Subcutaneous adipose tissue (tissue), 4 donors: ENCODE measurements around the gene ZDHHC13. TPM values are rescaled to one million over a fixed set of nuclear protein-coding genes. Genes with fewer than 3 reads are reported as not detected.

ENCODE experiments used
- CTCF ChIP-seq: fragments of 450-650 bp; IDR thresholded peaks from one replicate; pipeline ENCODE4 v1.5.1; 2016; ENCODE audit warnings: low read depth, mild to moderate bottlenecking, control low read depth, antibody characterized with exemption, moderate library complexity
- total RNA-seq, 4 donors: library from RNA; depleted of rRNA; stranded (reverse); fragments of >200 nt; gene quantifications; one replicate each; pipeline ENCODE4 v1.1.0, GENCODE V29; 2016

The ZDHHC13 gene
- total RNA-seq, 4 donors from 2014 or later, result 3.2 to 10.2 (median 9.5) TPM

GRCh38 chr11:19100885-19101284, 16.1 kb upstream of the ZDHHC13 start:
- TF ChIP-seq CTCF, result no peak

- TF ChIP-seq CTCF, result no peak
These were observed 15.0 kb upstream of the ZDHHC13 start for GRCh38 chr11:19101796-19102520.

- TF ChIP-seq CTCF, result no peak
These were observed 14.5 kb upstream of the ZDHHC13 start for GRCh38 chr11:19102521-19102900.

- no peak for TF ChIP-seq CTCF
These were observed 12.0 kb upstream of the ZDHHC13 start for GRCh38 chr11:19105011-19105410.

GRCh38 chr11:19107125-19107524, 9.8 kb upstream of the ZDHHC13 start:
- no peak for TF ChIP-seq CTCF

GRCh38 chr11:19110295-19110694, 6.7 kb upstream of the ZDHHC13 start:
- TF ChIP-seq CTCF, result no peak

- no peak for TF ChIP-seq CTCF
These were observed 5.2 kb upstream of the ZDHHC13 start for GRCh38 chr11:19111809-19112208.
